NB4 (cell line): Measurements from ENCODE around the gene GGT5.
"Not testable (repeated sequence)": the region's sequence is repeated elsewhere in the genome, so short reads cannot be mapped to it uniquely, and the experiment has no call there.

ENCODE experiments used
- CTCF ChIP-seq: IDR thresholded peaks from one replicate; pipeline ENCODE4 v1.5.1; 2012; ENCODE audit warnings: low read depth, low read length
- MAX ChIP-seq: IDR thresholded peaks from 2 replicates; pipeline ENCODE4 v1.6.1; 2011; ENCODE audit warnings: low read depth, low read length
- MYC ChIP-seq: IDR thresholded peaks from 2 replicates; pipeline ENCODE4 v1.6.1; 2011; ENCODE audit warnings: low read depth, low read length
- POLR2A ChIP-seq: IDR thresholded peaks from 2 replicates; pipeline ENCODE4 v1.6.1; 2011; ENCODE audit warnings: mild to moderate bottlenecking; ENCODE audit not compliant: insufficient read length; ENCODE audit errors: extremely low read depth

- peak; percentile 24 for TF ChIP-seq CTCF
- not testable (repeated sequence) for TF ChIP-seq POLR2A, MYC, MAX
Observed at GRCh38 chr22:24259459-24259858, 14.6 kb upstream of the GGT5 start.
